Measurements from ENCODE around the gene STX16. TPM values are rescaled to one million over a fixed set of nuclear protein-coding genes. Genes with fewer than 3 reads are reported as not detected.

Gene STX16
- total and polyA plus RNA-seq, 9 of the 15 experiments (the other 6 are each of a cell fraction or from before 2014, with no cell fraction given) = 4.4 to 43.5 (median 14.7) TPM

DNA sequence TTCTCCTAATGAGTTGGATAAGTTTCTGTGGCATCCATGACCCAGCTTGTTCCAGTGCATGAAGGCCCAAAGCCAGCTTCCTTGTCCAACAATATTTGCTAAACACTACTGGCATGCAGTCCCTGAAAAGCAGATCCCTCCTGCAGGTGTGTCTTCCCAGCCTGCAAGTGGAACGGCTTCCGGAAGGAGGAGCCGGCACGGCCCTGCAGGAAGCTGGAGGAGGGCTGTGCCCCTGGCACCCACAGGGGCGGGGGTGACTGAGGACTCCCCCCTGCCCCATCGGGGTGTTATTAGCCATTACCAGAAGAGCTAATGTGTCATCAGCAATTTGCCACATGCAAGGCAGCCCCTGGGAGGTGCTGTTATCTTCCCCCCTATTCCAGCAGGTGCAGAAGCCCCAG is 68.9 kb downstream of the STX16 start (continued):
- TF ChIP-seq VEZF1 (CRISPR knock-in tag; IDR thresholded peaks at IDR 0.05) (no peak), ZBTB8A (IDR thresholded peaks at IDR 0.05; ENCODE audit: partially characterized antibody) (no peak), EP300 (IDR thresholded peaks at IDR 0.05; ENCODE audit: low read length) (no peak), NR2C2 (CRISPR knock-in tag; IDR thresholded peaks at IDR 0.05) (no peak), NR2C2 (tag; IDR thresholded peaks at IDR 0.05) (no peak), PHTF2 (CRISPR knock-in tag; IDR thresholded peaks at IDR 0.05) (no peak), TRIM25 (IDR thresholded peaks at IDR 0.05; ENCODE audit: borderline replicate concordance) (no peak), MYNN (IDR thresholded peaks at IDR 0.05) (no peak), MYNN (CRISPR knock-in tag; IDR thresholded peaks at IDR 0.05) (no peak), MEIS2 (IDR thresholded peaks at IDR 0.05; ENCODE audit: partially characterized antibody) (no peak)
